Right forelimb (tissue), 1 donor: ENCODE results near the gene MEA1.
"Not testable (repeated sequence)": the region's sequence is repeated elsewhere in the genome, so short reads cannot be mapped to it uniquely, and the experiment has no call there.

Experiments used
- DNase-seq: peaks from one replicate; pipeline ENCODE4 v3.0.0-alpha.2; 2018

MEA1 gene

DNA sequence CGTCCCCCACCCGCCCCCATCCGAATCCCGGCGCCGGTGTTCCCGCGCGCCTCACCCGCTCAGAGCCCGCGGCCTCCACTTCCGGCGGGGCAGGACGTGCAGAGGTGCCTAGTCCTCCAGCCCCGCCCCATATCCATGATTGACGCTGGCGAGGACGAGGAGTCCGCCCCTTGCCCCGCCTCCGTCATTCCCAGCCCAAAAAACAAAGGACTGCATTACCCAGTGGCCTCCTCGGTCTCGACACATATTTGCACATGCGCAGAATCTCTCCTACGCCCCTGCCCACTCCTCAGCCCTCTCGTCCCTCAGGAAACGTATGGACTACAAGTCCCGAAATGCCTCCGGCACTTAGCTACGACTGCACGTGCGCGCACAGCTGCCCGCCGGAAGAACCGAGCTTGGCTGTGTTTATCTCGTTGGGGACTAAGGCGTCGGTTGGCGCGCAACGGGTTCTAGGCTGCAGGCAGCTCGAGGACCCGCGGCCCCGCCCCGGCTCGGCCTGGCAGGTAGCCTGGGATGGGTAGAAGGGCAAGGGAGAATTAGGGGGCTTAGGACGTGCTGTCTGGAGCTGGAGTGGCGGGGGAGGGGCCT is at the start of gene MEA1, which contains the start of gene KLHDC3:
TSS of gene MEA1 (minus strand) at position 104 of the 591 bp plus-strand sequence. CDS start 133 bp downstream, outside the sequence.
TSS of gene KLHDC3 (plus strand) at position 407 of the 591 bp plus-strand sequence. CDS start 2,944 bp downstream, outside the sequence.
- DNase-seq = peak; percentile 99

DNA sequence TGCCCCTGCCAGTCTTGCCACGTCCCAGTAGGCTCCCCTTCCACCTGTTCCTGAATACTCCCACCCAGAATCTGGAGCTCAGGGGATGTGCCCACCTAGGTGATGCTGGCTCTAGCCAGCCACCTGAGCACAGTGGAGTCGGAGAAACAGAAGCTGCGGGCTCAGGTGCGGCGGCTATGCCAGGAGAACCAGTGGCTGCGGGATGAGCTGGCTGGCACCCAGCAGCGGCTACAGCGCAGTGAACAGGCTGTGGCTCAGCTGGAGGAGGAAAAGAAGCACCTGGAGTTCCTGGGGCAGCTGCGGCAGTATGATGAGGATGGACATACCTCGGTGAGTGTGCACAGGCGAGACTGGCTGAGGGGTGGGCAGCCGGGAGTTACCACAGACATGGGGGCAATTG is 49.1 kb upstream of the MEA1 start:
- DNase-seq = no peak

DNA sequence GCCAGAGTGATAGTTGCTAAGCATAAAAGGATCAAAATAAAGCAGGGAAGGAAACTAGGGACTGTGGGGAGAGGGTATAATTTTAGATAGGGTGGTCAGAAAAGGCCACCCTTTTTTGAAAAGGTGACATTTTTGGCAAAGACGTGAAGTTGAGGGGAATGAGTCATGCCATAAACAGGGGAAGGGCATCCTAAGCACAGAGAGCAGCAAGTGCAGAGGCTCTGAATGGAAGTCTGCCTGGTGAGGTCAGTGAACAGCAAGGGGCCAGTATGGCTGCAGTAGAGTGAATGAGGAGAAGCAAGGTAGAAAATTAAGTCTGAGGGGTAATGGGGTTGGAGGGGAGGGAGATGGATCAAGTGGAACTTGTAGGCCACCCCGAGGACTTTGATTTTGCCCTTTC is 48.1 kb upstream of the MEA1 start:
- no peak for DNase-seq

DNA sequence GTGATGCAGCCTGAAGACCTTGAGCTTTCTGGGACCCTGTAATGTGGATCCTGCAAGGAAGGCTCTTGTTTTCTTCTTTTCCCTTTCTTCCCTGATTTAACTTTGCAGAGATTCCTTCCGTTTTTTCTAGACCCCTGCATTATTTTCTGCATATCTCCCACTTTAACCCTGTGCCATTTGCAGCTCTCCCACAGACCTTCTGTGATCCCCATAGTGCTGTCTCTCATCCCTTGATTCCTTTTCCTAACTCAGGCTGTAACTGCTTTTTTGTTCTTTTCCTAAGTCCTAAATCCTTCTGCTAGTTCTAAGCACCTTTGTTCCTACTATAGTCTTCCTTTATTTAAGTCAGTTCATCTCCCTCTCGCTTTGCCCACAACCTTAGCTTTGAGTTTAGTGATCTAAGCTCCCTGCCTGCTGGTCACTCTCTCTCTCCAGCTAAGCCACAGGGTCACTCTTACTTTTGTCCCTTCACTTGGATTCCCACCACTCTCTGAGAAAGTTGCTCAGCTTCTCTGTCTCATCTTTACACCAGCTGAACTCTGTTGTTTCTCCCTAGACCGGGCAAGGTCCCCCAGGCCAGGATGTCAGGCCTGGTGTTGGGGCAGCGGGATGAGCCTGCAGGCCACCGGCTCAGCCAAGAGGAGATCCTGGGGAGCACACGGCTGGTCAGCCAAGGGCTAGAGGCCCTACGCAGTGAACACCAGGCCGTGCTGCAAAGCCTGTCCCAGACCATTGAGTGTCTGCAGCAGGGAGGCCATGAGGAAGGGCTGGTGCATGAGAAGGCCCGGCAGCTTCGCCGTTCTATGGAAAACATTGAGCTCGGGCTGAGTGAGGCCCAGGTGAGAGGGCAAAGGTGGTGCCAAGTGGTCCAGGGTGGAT is 47.2 kb upstream of the MEA1 start:
- DNase-seq = no peak

DNA sequence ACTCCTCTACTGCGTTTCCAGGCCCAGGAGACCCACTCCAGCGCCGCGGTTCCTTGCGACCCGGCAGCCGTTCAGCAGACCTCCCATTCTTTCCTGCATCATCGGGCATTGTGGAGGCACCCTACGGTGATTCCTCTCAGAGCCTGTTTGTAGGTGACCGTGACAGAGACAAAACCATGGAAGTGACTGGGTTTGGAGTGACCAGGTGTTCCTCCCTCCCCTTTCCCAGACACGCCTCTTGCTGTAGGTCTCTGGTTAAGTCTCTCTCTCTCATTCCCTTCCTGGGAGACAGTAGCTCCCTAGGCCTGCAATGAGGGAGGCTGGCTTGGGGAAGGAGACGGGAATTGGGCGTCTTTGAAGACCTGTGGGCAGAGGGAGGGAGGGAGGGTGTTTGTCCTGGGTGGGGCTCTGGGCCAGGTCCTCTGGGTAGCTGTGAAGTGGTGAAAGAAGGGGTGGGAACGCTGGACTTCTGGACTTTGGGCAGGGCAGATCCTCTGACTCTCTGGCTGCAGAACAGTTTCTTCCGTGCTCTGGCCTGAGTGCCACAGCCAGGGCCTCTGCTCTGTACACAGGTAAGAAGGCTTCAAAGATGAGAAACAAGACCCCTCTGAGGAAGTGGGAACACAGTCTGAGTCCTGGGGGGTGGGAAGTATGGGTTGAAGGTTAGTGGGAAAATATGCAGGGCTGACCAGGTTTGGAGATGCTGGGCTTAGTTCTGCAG is 46.4 kb upstream of the MEA1 start:
- no peak for DNase-seq

DNA sequence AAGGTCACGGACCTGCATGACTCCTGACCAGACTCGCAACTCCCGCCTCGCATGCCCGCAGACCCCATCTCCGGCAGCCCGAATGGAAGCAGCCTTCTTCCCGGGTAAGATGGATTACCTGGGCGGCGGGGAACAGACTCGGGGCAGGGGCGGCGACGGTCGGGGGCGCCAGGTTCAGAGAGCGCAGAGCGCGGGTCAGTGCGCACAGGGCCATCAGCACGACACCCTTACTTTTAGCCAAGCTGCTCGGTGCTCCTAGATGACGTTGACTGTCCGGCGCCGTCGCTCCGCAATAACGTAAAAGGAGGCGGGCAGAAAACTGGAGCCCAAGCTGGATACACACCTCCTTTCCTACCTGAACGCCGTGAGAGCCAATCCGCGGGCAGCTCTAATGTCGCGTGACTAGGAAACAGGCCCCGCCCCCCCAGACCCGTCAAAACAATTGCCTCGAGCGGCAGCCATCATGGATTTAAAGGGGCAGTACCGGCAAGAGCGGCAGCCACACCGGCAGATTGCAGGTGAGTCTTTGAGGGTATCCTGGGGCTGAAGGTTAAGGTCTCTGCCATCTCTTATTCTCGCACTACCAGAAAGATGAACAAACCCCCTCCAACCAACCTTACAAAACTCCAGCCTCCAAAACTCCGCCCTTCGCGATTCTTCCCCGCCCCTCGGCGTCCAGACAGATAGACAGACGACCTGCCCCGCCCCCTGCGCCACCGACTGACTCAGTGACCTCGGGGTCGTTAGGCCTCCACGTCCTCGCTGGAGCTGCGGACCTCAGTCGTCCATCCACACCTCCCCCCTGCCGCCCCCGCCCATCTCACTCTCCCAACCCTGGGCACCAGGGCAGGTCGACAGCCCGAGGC is 45.7 kb upstream of the MEA1 start, which contains the start of the genes KLC4 and MRPL2:
TSS of gene KLC4 (plus strand) at position 464 of the 866 bp plus-strand sequence. CDS start 1,705 bp downstream, outside the sequence.
TSS of gene MRPL2 (minus strand) at position 267 of the 866 bp plus-strand sequence. CDS start at position 214, 53 bp downstream.
- peak; percentile 99 for DNase-seq

DNA sequence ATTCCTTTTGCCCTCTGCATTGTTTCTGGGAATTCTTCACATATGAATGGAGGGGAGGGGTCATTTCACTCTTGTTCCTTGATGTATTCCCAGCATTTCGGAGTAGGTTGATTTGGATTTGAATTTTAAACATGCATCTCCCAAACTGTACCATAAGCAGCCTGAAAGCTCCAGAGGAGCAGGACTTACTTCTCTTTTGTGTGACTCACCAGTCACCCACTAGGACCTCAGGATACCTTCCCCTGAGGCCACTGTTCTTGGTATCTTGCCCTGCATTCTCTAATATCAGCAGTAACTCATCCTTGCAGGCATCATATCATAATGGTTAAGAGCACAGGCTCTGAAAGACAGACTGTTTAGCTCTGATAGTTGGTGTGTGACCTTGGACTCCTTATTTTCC is 44.8 kb upstream of the MEA1 start:
- no peak for DNase-seq

DNA sequence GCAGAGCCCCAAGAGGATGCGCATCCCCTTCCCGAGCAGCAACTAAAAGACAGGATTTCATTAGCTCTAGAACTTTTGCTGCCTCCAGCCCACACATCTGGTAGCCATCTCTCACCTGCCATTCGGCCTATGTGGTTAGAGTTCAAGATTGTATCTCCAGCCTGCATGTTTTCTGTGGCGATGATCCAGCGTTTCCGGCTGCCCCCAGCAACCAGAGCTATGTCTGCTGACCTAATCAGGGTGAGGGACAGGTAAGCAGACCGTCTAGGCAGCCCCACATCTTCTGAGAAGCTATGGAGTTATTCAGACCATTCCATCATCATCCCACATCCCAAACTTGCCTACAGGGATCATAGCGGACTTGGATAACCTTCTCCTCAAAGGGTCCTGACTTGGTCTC is 42.2 kb upstream of the MEA1 start:
- no peak for DNase-seq

DNA sequence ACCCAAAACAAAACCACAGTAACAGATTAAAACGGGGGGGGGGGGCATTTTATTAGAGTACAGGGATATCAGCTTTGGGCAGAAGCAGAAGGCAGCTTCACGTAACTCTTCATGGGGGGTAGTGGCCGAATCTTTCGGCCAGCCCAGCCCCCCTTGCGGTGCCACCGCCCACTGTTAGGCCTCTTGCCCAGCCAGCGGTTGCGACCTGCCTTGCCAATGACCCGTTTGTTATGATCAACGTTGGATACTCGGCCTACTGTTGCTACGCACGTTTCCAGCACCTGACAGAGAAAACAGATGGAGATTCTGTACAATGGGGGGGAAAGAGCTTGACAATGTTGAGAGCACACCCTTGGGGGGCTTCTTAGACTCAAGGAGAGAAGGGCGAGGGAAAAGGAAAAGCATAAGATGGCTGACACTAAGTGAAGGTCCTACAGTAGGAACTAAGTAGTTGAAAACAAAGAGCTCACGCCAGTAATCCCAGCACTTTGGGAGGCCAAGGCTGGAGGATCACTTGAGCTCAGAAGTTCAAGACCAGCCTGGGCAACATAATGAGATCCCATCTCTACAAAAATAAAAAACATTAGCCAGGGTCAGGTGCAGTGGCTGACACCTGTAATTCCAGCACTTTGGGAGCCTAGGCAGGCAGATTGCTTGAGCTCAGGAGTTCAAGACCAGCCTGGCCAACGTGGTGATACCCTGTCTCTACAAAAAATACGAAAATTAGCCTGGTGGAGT is 40.6 kb upstream of the MEA1 start:
- DNase-seq = no peak

DNA sequence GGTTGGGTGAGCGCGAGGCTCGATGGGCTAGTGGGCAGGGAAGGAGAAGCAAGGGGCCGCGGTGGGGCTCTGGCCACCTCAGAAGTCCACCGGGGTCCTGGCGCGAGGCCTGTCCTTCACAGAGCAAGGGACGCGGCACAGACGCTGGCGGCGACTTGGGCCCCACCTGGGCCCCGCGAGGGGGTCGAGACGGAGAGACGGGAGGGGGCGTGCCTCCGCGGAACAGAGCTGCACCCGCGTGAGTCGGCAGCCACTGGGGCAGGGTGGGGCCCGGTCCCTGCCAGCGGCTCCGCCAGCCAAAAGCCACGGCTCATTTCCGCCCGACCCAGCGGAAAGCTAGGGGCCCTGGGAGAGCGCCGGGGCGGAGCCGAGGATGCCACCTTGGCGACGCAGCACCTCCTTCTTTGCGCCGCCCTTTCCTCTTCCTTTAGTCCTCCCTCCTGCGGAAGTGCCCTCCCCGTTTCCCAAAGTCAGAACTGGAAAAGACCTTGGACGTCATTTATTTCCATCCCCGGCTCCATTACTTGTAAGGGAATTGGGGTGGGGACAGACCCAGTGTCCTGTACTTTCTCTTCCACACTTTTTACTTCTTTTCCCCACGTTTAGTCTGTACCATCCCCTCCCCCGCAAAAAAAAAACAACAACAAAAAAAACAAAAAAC is 39.9 kb upstream of the MEA1 start, which contains the start of gene CUL7:
TSS of gene CUL7 (minus strand) at position 307 of the 661 bp plus-strand sequence. CDS start 1,063 bp downstream, outside the sequence.
- DNase-seq = peak; percentile 97

DNA sequence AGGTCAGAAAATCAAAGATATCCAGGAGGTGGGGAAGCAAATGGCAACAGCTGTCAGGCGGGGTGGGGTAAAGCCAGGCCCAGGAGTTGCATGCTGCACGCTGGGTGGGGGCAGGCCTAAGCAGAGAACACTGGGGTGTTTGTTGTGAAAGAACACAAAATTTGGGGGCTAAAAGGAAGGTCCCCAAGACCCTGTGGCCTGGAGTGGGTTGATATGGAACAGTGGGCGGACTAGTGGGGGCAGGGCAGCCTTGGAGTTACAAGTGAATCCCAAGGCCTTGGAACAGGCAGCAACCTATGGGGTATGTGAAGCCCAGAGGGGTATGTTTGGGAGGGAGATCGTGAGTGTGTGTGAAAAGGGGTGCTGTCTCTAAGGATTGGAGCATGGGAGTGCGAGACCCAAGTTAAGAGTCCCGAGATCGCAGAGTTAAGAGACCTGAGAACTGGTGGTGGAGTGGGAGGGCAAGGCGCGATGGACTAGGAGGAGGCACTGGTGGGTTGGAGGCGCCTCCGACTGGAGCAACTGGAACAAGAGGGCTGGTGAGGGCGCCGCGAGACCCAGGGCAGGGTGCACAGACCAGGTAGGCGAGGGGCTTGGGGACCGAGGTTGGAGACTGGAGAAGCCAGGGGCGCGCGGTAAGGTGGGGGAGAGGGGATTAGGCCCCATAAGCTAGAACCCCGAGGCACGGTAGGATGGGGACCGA is 39.2 kb upstream of the MEA1 start:
- no peak for DNase-seq

DNA sequence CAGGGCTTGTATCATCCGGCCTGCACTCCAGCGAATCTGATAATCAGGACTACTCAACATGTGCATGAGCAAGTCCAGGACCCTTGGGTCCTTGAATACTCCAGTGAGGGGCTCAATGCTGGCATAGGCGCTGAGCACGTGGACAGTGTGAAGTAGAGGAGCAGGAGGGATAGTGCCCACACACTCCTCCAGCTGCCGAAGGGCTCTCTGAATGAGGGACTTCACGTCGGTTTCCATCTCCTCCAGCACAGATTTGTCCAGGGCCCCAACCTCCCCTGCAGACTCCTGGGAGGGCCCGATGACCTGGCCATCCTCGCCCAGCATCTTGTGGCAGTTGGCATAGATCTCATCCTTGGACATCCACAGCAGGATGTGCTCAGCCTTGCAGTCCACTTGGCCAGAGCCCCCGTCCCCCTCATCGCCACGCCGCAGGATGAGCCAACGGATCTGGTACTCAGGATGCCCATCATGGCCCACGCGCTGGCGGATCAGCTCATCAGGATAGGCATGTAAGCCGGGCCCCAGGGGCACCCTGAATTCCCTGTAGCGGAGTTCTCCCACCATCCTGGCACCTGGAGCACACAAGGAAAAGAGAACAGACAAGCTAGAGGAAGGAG is 38.6 kb upstream of the MEA1 start:
- no peak for DNase-seq

DNA sequence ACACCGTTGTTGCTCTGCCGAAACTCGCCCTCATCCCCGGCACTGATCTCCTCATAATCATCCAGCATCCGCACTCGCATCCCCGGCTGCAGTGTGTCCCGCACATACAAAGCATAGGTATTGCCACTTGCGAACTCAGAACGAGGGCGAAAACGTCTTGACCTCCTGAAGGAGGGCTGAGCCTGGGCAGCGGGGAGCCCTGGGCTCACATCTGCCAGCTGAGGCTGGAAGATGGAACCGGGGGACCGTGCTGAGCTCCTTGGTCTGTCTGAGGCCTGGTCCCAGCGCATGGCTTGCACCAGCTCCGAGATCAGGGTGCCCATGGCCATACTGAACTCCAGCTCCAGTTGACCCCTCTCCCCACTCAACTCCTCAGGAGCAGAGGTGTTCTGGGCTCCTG is 37.2 kb upstream of the MEA1 start:
- no peak for DNase-seq

DNA sequence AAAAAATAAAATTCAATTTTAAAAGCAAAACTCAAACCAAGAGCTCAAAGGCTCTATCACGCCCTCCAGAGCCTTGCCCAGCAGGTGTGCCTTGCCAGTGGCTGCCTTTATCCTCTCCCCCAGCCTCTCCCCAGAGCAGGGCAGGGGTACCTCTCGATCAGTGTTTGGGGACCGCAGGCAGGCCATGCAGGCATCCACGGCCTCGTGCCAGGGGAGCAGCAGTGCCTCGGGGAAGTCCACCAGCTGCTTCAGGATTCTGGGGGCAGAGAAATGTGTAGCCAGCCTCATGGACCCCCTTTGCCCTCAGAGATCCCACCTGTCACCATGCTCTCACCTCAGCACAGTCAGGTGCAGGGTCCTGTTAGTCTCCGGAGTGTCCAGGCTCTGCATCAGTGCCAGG is 34.3 kb upstream of the MEA1 start:
- no peak for DNase-seq

DNA sequence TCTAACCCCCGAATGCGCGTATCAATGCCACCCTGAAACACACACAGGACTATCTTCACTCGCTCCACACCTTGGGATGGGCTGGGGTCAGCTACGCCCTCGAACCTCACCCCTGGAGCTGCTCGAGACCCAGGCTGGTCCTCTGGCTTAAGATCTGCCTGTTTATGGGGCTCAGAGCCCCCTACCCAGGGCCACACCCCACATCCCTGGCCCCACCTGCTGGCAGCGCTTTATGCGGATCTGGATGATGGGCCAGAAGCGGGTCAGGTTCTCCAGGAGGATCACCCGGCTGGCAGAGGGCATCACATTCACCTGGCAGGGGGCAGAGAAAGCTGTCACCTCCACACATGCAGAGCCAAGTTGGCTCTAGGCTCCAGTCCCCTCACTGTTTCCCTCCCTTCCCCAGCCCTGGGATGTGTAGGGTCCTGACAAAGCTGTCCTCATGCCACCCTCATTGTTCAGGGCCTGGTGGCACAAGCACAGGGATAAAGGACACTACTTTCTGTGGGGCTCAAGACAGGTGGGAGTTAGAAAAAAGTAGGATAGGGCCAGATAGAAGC is 31.7 kb upstream of the MEA1 start:
- no peak for DNase-seq

DNA sequence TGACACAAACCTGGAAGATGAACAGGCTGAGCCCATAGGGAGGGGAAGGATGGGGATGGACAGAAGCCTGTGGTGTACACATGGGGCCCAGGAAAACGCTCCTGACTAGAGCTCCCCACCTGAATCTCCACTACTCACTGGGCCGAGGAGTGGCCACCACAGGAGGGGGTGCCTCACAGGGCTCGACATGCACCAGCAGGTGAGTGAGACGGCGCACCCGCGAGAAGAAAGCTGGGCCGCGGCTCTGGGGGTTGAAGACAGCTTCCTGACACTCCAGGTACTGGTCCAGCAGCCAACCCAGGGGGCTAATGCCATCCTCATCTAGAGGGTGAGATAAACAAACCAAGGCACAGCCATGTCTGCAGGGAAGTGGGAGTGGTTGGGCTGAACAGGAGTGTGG is 29.6 kb upstream of the MEA1 start:
- no peak for DNase-seq

DNA sequence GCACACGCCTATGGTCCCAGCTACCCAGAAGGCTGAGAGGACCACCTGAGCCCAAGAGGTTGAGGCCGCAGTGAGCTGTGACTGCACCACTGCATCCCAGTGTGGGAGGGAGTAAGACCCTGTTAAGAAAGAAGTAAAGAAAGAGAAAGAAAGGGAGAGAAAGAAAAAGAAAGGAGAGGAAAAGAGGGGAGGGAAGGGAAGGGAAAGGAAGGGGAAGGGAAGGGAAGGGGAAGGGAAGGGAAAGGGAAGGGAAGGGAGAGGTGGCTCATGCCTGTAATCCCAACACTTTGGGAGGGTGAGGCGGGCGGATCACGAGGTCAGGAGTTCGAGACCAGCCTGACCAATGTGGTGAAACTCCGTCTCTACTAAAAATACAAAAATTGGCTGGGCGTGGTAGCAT is 27.7 kb upstream of the MEA1 start:
- not testable (repeated sequence) for DNase-seq

DNA sequence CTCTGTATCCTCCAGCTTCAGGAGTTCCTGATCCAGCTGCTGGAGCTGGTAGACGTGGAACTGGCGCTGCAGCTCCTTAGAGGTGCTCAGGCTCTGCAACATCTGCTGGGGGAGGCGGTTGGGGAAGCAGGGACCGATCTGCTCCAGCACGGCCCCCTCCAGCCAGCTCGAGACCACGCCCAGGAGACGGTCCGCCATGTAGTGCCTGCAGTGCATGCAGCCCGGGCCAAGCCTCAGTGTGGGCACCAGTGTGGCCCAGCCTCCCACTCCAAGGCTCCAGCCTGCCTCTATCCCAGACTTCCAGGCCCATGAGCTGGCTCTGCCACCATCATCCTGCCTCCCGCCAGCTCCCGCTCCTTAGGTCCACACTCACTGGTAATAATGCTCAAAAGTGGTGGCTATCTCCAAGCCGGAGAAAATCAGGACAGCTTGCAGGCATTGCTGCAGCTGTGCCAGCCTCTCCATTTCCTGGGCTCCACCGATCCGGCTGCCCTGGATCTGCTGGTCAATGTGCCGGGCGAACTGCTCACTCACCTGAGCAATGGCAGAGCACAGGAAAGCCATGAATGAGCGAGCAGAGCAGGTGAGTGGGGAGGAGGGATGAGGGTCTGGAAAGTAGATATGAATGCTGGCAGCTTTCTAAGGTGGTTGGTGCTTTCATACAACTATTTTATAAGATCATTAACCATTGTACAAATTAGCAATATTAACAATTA is 27.0 kb upstream of the MEA1 start:
- DNase-seq = no peak

DNA sequence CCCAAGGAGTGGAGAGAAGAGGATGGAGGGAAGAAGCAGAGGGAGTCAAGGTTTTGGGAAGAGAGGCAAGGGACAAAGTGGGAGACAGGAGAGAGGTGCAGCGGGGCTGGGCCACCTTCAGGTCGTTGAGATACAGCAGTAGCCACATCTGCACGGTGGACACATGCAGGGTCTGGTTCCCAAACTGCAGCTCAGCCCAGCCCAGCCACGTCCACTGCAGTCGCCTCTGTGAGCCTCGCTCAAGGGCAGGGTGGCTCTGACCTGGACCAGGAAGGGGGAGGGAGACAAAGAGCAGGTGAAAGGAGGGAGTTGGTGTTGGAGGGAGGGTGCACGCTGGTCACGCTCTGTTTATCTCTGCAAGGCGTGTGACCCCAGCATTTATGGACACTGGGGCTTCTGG is 25.0 kb upstream of the MEA1 start:
- DNase-seq = no peak
